Transverse colon (tissue), 4 donors: Measurements from ENCODE around the gene FRMD3. TPM values are rescaled to one million over a fixed set of nuclear protein-coding genes. Genes with fewer than 3 reads are reported as not detected.

Experiments used
- DNase-seq: peaks from one replicate; pipeline ENCODE4 v3.0.0-alpha.2; 2019
- H3K27ac ChIP-seq, 4 donors: fragments of 200-600 bp; sonication (generic); 2 replicates each; pipeline ENCODE4 v1.5.1; 2016 to 2018; ENCODE audit warnings: inconsistent platforms in 4 of 4
- H3K27me3 ChIP-seq: fragments of 200-600 bp; sonication (generic); 2 replicates; pipeline ENCODE4 v1.5.1; 2017; ENCODE audit warnings: inconsistent platforms
- H3K36me3 ChIP-seq, 4 donors: fragments of 200-600 bp; sonication (generic); 2 replicates each; pipeline ENCODE4 v1.5.1; 2017 to 2019; ENCODE audit warnings: inconsistent platforms in 4 of 4
- H3K4me1 ChIP-seq, 4 donors: fragments of 200-600 bp; sonication (generic); 2 replicates each; pipeline ENCODE4 v1.5.1; 2017 to 2020; ENCODE audit warnings: inconsistent platforms in 4 of 4
- H3K4me3 ChIP-seq, 4 donors: fragments of 200-600 bp; sonication (generic); 1 replicate in 1 of 4; 2 replicates in 3 of 4; pipeline versions ENCODE4 v1.5.1 to v1.6.1; 2017 to 2019; ENCODE audit warnings: inconsistent platforms in 4 of 4
- H3K9me3 ChIP-seq, 2 donors: fragments of 200-600 bp; sonication (generic); 2 replicates each; pipeline ENCODE4 v1.5.1; 2017 to 2019; ENCODE audit warnings: inconsistent platforms in 2 of 2
- CTCF ChIP-seq, 5 experiments: fragments of 200-600 bp in 3 of 5; fragments of 450-650 bp in 2 of 5; sonication (generic) in 3 of 5; IDR thresholded peaks; 1 replicate in 2 of 5; 2 replicates in 3 of 5; pipeline ENCODE4 v1.5.1; 2016 to 2017; ENCODE audit warnings: antibody characterized with exemption in 5 of 5, inconsistent platforms in 3 of 5, mild to moderate bottlenecking in 2 of 5, moderate library complexity in 1 of 5
- EP300 ChIP-seq: sonication (generic); formaldehyde crosslinking; IDR thresholded peaks from one replicate; pipeline ENCODE4 v1.6.1; 2017; ENCODE audit warnings: antibody characterized with exemption, low read depth
- POLR2A ChIP-seq: fragments of 450-650 bp; IDR thresholded peaks from one replicate; pipeline ENCODE4 v1.6.1; 2016; ENCODE audit warnings: antibody characterized with exemption, mild to moderate bottlenecking, moderate library complexity
- POLR2AphosphoS5 ChIP-seq, 3 donors: sonication (generic); formaldehyde crosslinking; IDR thresholded peaks; one replicate each; pipeline ENCODE4 v1.6.1; 2016; ENCODE audit warnings: antibody characterized with exemption in 3 of 3
- WGBS, 2 donors: methylation state at CpG; one replicate each; pipeline ENCODE4 v1.1.5; 2018; ENCODE audit warnings: low coverage in 1 of 2; 5-methylcytosine and 5-hydroxymethylcytosine counted together
- in situ Hi-C, 4 donors: fragments of 200-750 bp; cut with MboI; loops; one replicate each; pipeline versions ENCODE4 v1.15.0 to v1.15.1; 2017; ENCODE audit warnings: low sequenced_read_pairs in 3 of 4, low pct_ligation_motif_present in 1 of 4, low pct_unique_long_range_greater_than_20kb in 1 of 4
- intact Hi-C: fragments of 100-400 bp; cut with DNase I; formaldehyde crosslinking; loops from one replicate; pipeline ENCODE4 v1.15.1; 2023; ENCODE audit warnings: low total_unique reads
- total RNA-seq, 4 donors: library from RNA; depleted of rRNA; stranded (reverse); fragments of >200 nt; gene quantifications; one replicate each; pipeline ENCODE4 v1.1.0, GENCODE V29; 2016

Gene FRMD3
- total RNA-seq, 4 donors from 2014 or later = 5.8 to 37.0 (median 18.1) TPM

- 71 to 90% methylated on average over 2 to 3 of the region's 3 CpGs for WGBS, 2 donors
- TF ChIP-seq EP300 (no peak), CTCF (IDR thresholded peaks at IDR 0.05) (no peak), POLR2AphosphoS5 (IDR thresholded peaks at IDR 0.05) (no peak), POLR2A (no peak)
- no peak overlapping the region for H3K4me3 ChIP-seq
- no peaks in the 10 kb centered on the region for H3K27me3 ChIP-seq
- H3K27ac ChIP-seq = no peak overlapping the region
- H3K36me3 ChIP-seq = no peaks in the 10 kb centered on the region
- in situ Hi-C loops (no loop called here), intact Hi-C loops (no loop called here)
- DNase-seq = no peak
- H3K9me3 ChIP-seq = no peaks in the 10 kb centered on the region
- no peaks in the 10 kb centered on the region for H3K4me1 ChIP-seq
Measured at GRCh38 chr9:83491995-83492394, 46.2 kb downstream of the FRMD3 start.

- Histone ChIP-seq H3K4me1 (no peaks in the 10 kb centered on the region), H3K27me3 (no peaks in the 10 kb centered on the region), H3K4me3 (no peak overlapping the region), H3K9me3 (no peaks in the 10 kb centered on the region), H3K36me3 (no peaks in the 10 kb centered on the region), H3K27ac (no peak overlapping the region)
- intact Hi-C loops (no loop called here), in situ Hi-C loops (no loop called here)
- DNase-seq = no peak
- TF ChIP-seq POLR2AphosphoS5 (IDR thresholded peaks at IDR 0.05) = no peak
- TF ChIP-seq EP300 = no peak
- TF ChIP-seq CTCF (IDR thresholded peaks at IDR 0.05) = no peak
- TF ChIP-seq POLR2A = no peak
- 59% methylated on average over 3 of the region's 3 CpGs; no CpG with 5 or more reads in 1 of the 2 donors for WGBS, 2 donors
Measured at GRCh38 chr9:83491413-83491812, 46.8 kb downstream of the FRMD3 start.

DNA sequence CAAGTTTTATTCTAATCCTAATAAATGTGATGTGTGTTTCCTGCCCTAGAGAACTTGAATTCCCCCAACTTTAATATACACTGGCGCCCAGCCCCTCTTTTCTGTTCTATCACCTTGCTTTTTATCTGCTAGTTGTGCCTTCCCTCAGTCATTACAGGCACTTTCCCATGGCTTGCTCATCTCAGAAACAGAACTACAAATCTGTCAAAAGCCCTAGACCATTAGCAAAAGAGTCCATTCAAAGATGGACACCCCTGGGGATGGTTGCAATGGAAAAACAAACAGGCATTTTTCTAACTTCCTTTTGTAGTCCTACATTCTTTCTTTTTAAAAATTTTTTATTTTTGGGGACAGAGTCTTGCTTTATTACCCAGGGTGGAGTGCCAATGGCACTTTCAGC lies 48.2 kb downstream of the FRMD3 start:
- H3K4me1 ChIP-seq = no peaks in the 10 kb centered on the region
- no peaks in the 10 kb centered on the region for H3K9me3 ChIP-seq
- H3K27ac ChIP-seq = no peak overlapping the region
- TF ChIP-seq EP300 (no peak), POLR2AphosphoS5 (IDR thresholded peaks at IDR 0.05) (no peak), CTCF (IDR thresholded peaks at IDR 0.05) (no peak), POLR2A (no peak)
- H3K36me3 ChIP-seq = no peaks in the 10 kb centered on the region
- DNase-seq = no peak
- intact Hi-C loops (no loop called here), in situ Hi-C loops (no loop called here)
- 86 to 92% methylated on average over 1 of the region's 1 CpG for WGBS, 2 donors
- H3K27me3 ChIP-seq = no peaks in the 10 kb centered on the region
- no peak overlapping the region for H3K4me3 ChIP-seq

DNA sequence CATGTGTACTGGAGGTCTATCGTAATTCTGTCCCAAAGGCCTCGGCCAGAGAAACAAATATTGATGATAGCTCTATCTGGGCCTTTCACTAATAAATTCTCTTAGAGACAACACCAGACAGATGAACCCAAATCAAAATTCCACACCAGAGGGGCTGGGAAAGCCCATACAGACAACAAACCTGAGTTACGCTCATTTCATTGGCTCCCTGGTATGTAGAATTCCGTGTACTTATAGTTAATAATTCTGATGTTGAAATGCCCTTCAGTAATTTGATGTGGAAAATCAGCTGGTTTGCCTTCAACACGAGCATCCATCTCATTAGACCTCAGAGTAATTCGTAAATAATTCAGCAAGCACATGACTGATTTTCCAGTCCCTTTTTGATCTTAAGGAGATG lies 53.2 kb downstream of the FRMD3 start:
- in situ Hi-C loops = no loop called here
- WGBS, 2 donors = 83 to 87% methylated on average over 4 to 6 of the region's 6 CpGs

More for the DNA sequence above, 53.2 kb downstream of the FRMD3 start:
- Histone ChIP-seq H3K4me1 (no peaks in the 10 kb centered on the region), H3K27ac (no peak overlapping the region), H3K36me3 (no peaks in the 10 kb centered on the region), H3K9me3 (peaks cover 2% of the 10 kb centered on the region in 2 donors), H3K27me3 (no peaks in the 10 kb centered on the region), H3K4me3 (no peak overlapping the region)
- no peak for TF ChIP-seq CTCF (IDR thresholded peaks at IDR 0.05)
- no peak for TF ChIP-seq EP300
- TF ChIP-seq POLR2AphosphoS5 (IDR thresholded peaks at IDR 0.05) = no peak
- TF ChIP-seq POLR2A = no peak
- DNase-seq = no peak
- intact Hi-C loops = no loop called here
